Subcutaneous adipose tissue (tissue), 4 donors: ENCODE data around the gene ZNRF2. TPM values are rescaled to one million over a fixed set of nuclear protein-coding genes. Genes with fewer than 3 reads are reported as not detected.

ENCODE experiments used
- total RNA-seq, 4 donors: library from RNA; depleted of rRNA; stranded (reverse); fragments of >200 nt; gene quantifications; one replicate each; pipeline ENCODE4 v1.1.0, GENCODE V29; 2016
- TF ChIP-seq, protein P1 (sequence below): fragments of 450-650 bp; IDR thresholded peaks from one replicate; pipeline ENCODE4 v1.5.1; 2016; ENCODE audit warnings: low read depth, mild to moderate bottlenecking, control low read depth, antibody characterized with exemption, moderate library complexity

ZNRF2 gene
- total RNA-seq = 10 to 100 TPM; 19.2 to 23.8 (median 21.3) TPM

GRCh38 chr7:30284298-30285066 is at the start of gene ZNRF2:
TSS of gene ZNRF2 (plus strand) at chr7:30284597. CDS start at chr7:30285358, 761 bp downstream.
- TF ChIP-seq, protein P1, sequence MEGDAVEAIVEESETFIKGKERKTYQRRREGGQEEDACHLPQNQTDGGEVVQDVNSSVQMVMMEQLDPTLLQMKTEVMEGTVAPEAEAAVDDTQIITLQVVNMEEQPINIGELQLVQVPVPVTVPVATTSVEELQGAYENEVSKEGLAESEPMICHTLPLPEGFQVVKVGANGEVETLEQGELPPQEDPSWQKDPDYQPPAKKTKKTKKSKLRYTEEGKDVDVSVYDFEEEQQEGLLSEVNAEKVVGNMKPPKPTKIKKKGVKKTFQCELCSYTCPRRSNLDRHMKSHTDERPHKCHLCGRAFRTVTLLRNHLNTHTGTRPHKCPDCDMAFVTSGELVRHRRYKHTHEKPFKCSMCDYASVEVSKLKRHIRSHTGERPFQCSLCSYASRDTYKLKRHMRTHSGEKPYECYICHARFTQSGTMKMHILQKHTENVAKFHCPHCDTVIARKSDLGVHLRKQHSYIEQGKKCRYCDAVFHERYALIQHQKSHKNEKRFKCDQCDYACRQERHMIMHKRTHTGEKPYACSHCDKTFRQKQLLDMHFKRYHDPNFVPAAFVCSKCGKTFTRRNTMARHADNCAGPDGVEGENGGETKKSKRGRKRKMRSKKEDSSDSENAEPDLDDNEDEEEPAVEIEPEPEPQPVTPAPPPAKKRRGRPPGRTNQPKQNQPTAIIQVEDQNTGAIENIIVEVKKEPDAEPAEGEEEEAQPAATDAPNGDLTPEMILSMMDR = no peak

- TF ChIP-seq, protein P1 = no peak
These were observed 47.1 kb upstream of the ZNRF2 start for GRCh38 chr7:30237271-30237695.

DNA sequence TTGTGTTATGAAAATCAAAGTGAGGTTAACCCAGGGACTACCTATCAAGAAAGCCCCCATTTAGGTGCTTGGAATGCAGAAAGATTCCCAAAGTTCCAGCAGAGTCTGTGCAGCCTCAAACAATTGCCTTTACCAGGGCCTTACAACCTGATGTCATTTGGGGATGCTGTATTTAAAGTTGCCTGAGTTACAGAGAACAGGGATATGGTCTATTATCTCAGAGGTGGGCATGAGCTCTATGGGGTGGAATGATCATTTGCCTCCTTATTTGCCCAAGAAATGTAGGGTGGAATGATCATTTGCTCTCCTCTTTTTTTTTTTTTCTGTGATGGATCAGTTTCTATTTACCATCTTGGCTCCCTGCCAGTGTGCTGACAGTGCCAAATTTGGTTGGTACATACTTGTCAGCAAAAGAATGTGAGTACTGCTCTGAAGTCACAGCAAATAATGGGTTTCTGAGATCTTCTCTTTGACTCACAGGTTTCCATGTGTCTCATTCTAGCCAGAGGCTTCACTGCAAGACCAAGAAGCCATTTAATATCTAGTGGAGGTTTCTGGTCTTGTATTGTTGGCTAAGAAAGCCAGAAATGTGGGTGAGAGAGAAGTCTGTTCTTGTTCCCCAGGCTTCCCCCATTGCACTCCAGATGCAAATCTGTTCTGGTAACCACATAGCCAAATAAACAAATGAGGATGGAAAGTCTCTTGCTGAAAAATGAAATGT is 45.5 kb upstream of the ZNRF2 start:
- TF ChIP-seq, protein P1 = no peak

GRCh38 chr7:30240106-30240800 is 44.1 kb upstream of the ZNRF2 start:
- TF ChIP-seq, protein P1 = no peak

DNA sequence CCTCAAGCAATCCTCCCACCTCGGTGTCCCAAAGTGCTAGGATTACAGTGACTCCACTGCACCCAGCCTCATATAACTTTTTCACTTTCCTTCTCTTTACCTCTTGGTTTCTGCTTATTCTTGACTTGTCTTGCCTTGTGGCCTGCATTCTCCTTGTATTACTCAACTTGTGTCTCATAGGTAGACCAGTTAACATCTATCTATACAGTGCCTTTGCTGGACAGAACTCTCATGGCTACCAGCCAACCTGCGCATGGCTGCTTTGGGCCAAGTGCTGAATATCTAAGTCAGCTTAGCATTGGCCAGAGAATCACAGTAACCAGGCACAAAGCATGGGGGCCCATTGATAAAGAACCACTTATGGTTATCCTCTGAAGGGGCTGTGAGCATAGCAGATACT is 42.6 kb upstream of the ZNRF2 start:
- TF ChIP-seq, protein P1 = no peak

DNA sequence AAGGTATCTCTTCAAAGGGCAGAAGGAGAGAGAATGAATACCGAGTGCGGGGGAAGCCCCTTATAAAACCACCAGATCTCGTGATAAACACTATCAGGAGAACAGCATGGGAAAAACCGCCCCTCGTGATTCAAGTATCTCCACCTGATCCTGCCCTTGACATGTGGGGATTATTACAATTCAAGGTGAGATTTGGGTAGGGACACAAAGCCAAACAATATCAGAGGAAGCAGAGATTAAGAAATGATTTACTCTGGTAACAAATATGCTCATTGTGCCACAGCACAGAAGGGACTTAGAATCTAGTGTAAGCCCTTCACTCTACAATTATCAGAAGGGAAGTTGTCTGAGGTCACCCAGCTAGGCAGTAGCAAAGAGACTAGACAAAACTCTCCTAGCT is 40.1 kb upstream of the ZNRF2 start:
- TF ChIP-seq, protein P1 = no peak

- TF ChIP-seq, protein P1 = no peak
These were observed 38.5 kb upstream of the ZNRF2 start for GRCh38 chr7:30245913-30246312.
